GM19395 (cell line): Measurements from ENCODE around the gene STAT5A.
"Not testable (repeated sequence)": the region's sequence is repeated elsewhere in the genome, so short reads cannot be mapped to it uniquely, and the experiment has no call there.

Source experiments
- ATAC-seq: cut with Tn5 transposase; IDR thresholded peaks from one replicate; pipeline ENCODE4 v1.9.1; 2021; ENCODE audit warnings: mild to moderate bottlenecking, moderate library complexity; ENCODE audit not compliant: unreplicated experiment

Gene STAT5A

DNA sequence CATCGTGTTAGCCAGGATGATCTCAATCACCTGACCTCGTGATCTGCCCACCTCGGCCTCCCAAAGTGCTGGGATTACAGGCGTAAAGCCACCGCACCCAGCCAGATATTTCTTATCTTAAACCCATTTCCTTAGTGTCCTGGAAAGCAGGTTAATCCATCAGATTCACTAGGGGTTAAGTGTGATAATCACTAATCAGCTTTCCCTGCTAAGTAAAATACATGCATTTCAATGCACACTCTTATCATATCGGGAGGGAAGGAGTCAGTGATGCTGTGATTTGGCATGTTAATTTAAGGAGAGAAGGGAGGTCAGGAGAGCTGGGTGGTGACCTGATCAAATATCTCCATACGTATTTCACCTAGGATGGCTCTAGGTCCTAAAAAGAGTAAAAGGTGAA lies 70.8 kb downstream of the STAT5A start:
- ATAC-seq, result no peak

DNA sequence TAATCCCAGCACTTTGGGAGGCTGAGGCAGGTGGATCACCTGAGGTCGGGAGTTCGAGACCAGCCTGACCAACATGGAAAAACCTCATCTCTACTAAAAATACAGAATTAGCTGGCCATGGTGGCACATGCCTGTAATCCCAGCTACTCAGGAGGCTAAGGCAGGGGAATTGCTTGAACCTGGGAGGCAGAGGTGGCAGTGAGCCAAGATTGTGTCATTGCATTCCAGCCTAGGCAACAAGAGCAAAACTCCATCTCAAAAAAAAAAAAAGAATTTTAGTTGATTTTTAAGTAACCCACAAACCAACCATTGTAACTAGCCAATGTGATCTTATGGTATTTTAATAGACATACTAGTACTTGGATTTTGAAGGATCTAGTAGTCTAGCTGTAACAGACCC lies 72.1 kb downstream of the STAT5A start:
- not testable (repeated sequence) for ATAC-seq
